Measurements from ENCODE around the gene FHIT.

Gene FHIT

DNA sequence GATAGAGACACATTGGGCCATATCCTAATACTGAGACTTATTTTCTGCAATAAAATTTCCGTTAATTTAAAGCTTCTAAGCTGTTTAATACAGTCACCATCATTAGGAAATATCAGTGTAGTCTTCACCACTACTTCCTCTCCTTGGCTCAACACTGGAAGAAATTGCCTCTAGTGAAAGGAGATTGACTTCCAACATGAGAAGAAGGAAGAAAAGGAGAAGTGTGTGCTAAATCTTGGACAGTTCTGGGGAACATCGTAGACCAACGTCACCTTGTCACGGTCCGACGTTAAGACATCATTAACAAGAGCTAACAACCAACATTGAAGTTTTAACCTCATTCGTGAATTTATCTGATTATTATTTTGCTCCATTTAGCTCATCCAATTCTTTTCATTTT, 1214.4 kb downstream of the FHIT start:
- no peak for TF ChIP-seq CTCF (IDR thresholded peaks at IDR 0.05; ENCODE audit: low read depth, low read length, missing control alignments)
- no peak for DNase-seq (ENCODE audit: low read depth)
- no peak overlapping the region for H3K4me3 ChIP-seq (ENCODE audit: low read depth, low read length)
- in situ Hi-C loops (cut with HindIII; ENCODE audit: low sequenced_read_pairs): no loop called here

GRCh38 chr3:60033901-60034453, 1217.3 kb downstream of the FHIT start:
- no peak for TF ChIP-seq CTCF (IDR thresholded peaks at IDR 0.05; ENCODE audit: low read depth, low read length, missing control alignments)
- no peak overlapping the region for H3K4me3 ChIP-seq (ENCODE audit: low read depth, low read length)
- no peak for DNase-seq (ENCODE audit: low read depth)
- in situ Hi-C loops (cut with HindIII; ENCODE audit: low sequenced_read_pairs): no loop called here

DNA sequence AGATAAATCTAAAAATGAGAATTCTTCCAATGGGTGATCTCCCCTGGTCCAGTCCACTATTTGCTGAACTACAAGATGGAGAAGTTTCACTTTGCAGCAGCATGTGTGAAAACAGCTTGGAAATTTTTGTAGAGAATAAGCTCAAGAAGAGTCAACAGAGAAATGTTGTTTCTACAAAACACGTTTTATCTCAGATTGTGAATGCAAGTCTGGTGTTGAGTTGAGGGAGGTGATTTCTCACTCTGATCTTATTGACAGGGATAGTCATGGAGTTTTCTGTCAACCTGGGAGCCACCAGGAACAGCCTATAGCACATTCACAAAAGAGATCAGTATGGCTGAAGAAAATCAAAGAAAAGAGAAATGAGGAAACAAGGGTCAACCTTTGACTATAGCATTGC, 1220.3 kb downstream of the FHIT start:
- TF ChIP-seq CTCF (IDR thresholded peaks at IDR 0.05; ENCODE audit: low read depth, low read length, missing control alignments): no peak
- no peak for DNase-seq (ENCODE audit: low read depth)
- no peak overlapping the region for H3K4me3 ChIP-seq (ENCODE audit: low read depth, low read length)
- in situ Hi-C loops (cut with HindIII; ENCODE audit: low sequenced_read_pairs): no loop called here

GRCh38 chr3:60028233-60028632, 1223.0 kb downstream of the FHIT start:
- TF ChIP-seq CTCF (IDR thresholded peaks at IDR 0.05; ENCODE audit: low read depth, low read length, missing control alignments): no peak
- DNase-seq (ENCODE audit: low read depth): no peak
- in situ Hi-C loops (cut with HindIII; ENCODE audit: low sequenced_read_pairs): no loop called here

GRCh38 chr3:60027335-60027734, 1223.9 kb downstream of the FHIT start:
- H3K4me3 ChIP-seq (ENCODE audit: low read depth, low read length): no peak overlapping the region
- DNase-seq (ENCODE audit: low read depth): no peak
- no peak for TF ChIP-seq CTCF (IDR thresholded peaks at IDR 0.05; ENCODE audit: low read depth, low read length, missing control alignments)
- in situ Hi-C loops (cut with HindIII; ENCODE audit: low sequenced_read_pairs): no loop called here

More at GRCh38 chr3:60028233-60028632, 1223.0 kb downstream of the FHIT start:
- no peak overlapping the region for H3K4me3 ChIP-seq (ENCODE audit: low read depth, low read length)

GRCh38 chr3:60025096-60026050, 1225.9 kb downstream of the FHIT start:
- H3K4me3 ChIP-seq (ENCODE audit: low read depth, low read length): no peak overlapping the region
- no peak for TF ChIP-seq CTCF (IDR thresholded peaks at IDR 0.05; ENCODE audit: low read depth, low read length, missing control alignments)
- in situ Hi-C loops (cut with HindIII; ENCODE audit: low sequenced_read_pairs): no loop called here
- no peak for DNase-seq (ENCODE audit: low read depth)

Data from astrocyte of the cerebellum (primary cell).